ENCODE measurements around the gene UBE2QL1. TPM values are rescaled to one million over a fixed set of nuclear protein-coding genes. Genes with fewer than 3 reads are reported as not detected.

UBE2QL1 gene
- total and polyA plus RNA-seq, 2 donors (not counting 1 experiment from before 2014, with no cell fraction given), result 0.33 to 1.7 TPM

DNA sequence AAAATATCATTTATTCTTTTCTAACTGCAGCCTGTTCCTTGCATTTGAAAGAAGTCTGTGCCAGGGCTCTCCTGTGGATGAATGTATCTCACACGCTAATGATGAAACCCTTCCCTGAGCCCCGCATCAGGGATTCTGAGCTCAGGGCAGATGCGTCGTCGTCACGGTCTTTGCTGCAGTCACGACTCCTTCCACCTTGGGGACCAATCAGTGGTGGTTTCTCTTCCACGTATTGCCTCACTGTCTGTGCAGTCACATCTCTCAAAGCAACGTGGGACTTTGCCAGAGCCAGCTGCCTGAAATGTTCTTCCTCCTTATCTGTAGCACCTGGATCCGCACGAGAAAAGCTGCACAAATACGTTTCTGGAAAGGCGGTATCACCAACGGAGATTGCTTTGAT is 13.9 kb upstream of the UBE2QL1 start:
- Mint-ChIP-seq H3K27ac (no peak overlapping the region), H3K4me3 (no peak overlapping the region), H3K9me3 (ENCODE audit: insufficient read depth) (no peaks in the 10 kb centered on the region), H3K27me3 (peaks cover 43% of the 10 kb centered on the region), H3K4me1 (no peaks in the 10 kb centered on the region)
- Histone ChIP-seq H3K27ac (ENCODE audit: low read length in 2 of 2) (no peak overlapping the region), H3K4me2 (replicated peaks; ENCODE audit: low read depth, low read length, poor library complexity, severe bottlenecking) (no peak overlapping the region), H3K79me2 (ENCODE audit: control insufficient read depth, insufficient read depth, low read length) (no peaks in the 10 kb centered on the region), H3K9ac (ENCODE audit: low read length) (no peak overlapping the region), H4K20me1 (ENCODE audit: control insufficient read depth, insufficient read depth, low read length, poor library complexity, severe bottlenecking) (no peaks in the 10 kb centered on the region), H2AFZ (ENCODE audit: insufficient read depth, low read depth, low read length, poor library complexity, severe bottlenecking) (no peak overlapping the region), H3K4me3 (ENCODE audit: control extremely low read depth in 1 of 5, extremely low read depth in 1 of 5, insufficient read depth in 1 of 5, low read depth in 2 of 5, low read length in 4 of 5) (no peak overlapping the region), H3K36me3 (replicated peaks in 1 of 2; ENCODE audit: control extremely low read depth in 1 of 2, control insufficient read depth in 1 of 2, extremely low read depth in 1 of 2, insufficient read depth in 2 of 2, low read length in 1 of 2) (no peaks in the 10 kb centered on the region), H3K9me3 (ENCODE audit: control extremely low read depth in 1 of 3, control insufficient read depth in 2 of 3, insufficient read depth in 1 of 3, low read length in 2 of 3) (peaks cover 0 to 3% (median 0%) of the 10 kb centered on the region in 3 donors), H3K27me3 (replicated peaks in 1 of 4; ENCODE audit: control extremely low read depth in 1 of 4, control insufficient read depth in 3 of 4, insufficient read depth in 4 of 4, low read length in 3 of 4) (peaks cover 0 to 6% (median 1%) of the 10 kb centered on the region in 4 experiments), H3K4me1 (ENCODE audit: control insufficient read depth in 2 of 2, insufficient read depth in 2 of 2, low read length in 2 of 2) (no peaks in the 10 kb centered on the region)
- WGBS (ENCODE audit: insufficient coverage), result 67% methylated on average over 9 of the region's 14 CpGs
- TF ChIP-seq, protein P1, sequence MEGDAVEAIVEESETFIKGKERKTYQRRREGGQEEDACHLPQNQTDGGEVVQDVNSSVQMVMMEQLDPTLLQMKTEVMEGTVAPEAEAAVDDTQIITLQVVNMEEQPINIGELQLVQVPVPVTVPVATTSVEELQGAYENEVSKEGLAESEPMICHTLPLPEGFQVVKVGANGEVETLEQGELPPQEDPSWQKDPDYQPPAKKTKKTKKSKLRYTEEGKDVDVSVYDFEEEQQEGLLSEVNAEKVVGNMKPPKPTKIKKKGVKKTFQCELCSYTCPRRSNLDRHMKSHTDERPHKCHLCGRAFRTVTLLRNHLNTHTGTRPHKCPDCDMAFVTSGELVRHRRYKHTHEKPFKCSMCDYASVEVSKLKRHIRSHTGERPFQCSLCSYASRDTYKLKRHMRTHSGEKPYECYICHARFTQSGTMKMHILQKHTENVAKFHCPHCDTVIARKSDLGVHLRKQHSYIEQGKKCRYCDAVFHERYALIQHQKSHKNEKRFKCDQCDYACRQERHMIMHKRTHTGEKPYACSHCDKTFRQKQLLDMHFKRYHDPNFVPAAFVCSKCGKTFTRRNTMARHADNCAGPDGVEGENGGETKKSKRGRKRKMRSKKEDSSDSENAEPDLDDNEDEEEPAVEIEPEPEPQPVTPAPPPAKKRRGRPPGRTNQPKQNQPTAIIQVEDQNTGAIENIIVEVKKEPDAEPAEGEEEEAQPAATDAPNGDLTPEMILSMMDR (IDR thresholded peaks at IDR 0.05), result no peak
- TF ChIP-seq EZH2 (IDR thresholded peaks at IDR 0.05; ENCODE audit: borderline replicate concordance, insufficient read depth, low read depth, low read length, poor library complexity, severe bottlenecking), result no peak
- CTCF ChIA-PET, result no interaction called here
- POLR2A ChIA-PET, result no interaction called here
- intact Hi-C loops (cut with micrococcal nuclease), result no loop called here
- DNase-seq (no peak), ATAC-seq (ENCODE audit: low read depth) (no peak)

DNA sequence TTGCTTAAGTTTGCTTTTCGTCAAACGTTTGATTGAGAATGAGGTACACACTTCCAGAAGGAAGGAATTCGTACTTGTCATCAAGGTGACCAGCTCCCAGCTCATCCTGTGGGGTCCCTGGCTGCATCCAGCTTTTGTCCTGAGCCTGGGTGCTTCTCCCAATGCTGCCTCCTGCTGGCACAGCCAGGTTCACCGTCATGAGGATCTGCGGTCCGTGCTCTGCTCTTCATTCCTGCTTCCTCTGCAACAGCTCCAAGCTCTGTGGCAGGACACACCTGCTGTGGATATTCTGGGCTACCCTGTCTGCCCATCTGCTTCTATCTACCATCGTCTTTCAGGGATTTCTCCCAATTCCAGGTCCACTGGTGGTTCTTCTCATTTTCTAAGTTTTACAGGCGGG is 13.3 kb upstream of the UBE2QL1 start:
- Histone ChIP-seq H4K20me1 (ENCODE audit: control insufficient read depth, insufficient read depth, low read length, poor library complexity, severe bottlenecking) (no peaks in the 10 kb centered on the region), H3K4me2 (replicated peaks; ENCODE audit: low read depth, low read length, poor library complexity, severe bottlenecking) (no peak overlapping the region), H3K79me2 (ENCODE audit: control insufficient read depth, insufficient read depth, low read length) (no peaks in the 10 kb centered on the region), H3K27me3 (replicated peaks in 1 of 4; ENCODE audit: control extremely low read depth in 1 of 4, control insufficient read depth in 3 of 4, insufficient read depth in 4 of 4, low read length in 3 of 4) (peaks cover 0 to 6% (median 1%) of the 10 kb centered on the region in 4 experiments), H3K36me3 (replicated peaks in 1 of 2; ENCODE audit: control extremely low read depth in 1 of 2, control insufficient read depth in 1 of 2, extremely low read depth in 1 of 2, insufficient read depth in 2 of 2, low read length in 1 of 2) (no peaks in the 10 kb centered on the region), H3K4me1 (ENCODE audit: control insufficient read depth in 2 of 2, insufficient read depth in 2 of 2, low read length in 2 of 2) (no peaks in the 10 kb centered on the region), H3K4me3 (ENCODE audit: control extremely low read depth in 1 of 5, extremely low read depth in 1 of 5, insufficient read depth in 1 of 5, low read depth in 2 of 5, low read length in 4 of 5) (no peak overlapping the region), H2AFZ (ENCODE audit: insufficient read depth, low read depth, low read length, poor library complexity, severe bottlenecking) (no peak overlapping the region), H3K9ac (ENCODE audit: low read length) (no peak overlapping the region), H3K27ac (ENCODE audit: low read length in 2 of 2) (no peak overlapping the region), H3K9me3 (ENCODE audit: control extremely low read depth in 1 of 3, control insufficient read depth in 2 of 3, insufficient read depth in 1 of 3, low read length in 2 of 3) (peaks cover 0 to 7% (median 0%) of the 10 kb centered on the region in 3 donors)
- Mint-ChIP-seq H3K27ac (no peak overlapping the region), H3K4me3 (no peak overlapping the region), H3K9me3 (ENCODE audit: insufficient read depth) (no peaks in the 10 kb centered on the region), H3K27me3 (peaks cover 43% of the 10 kb centered on the region), H3K4me1 (no peaks in the 10 kb centered on the region)
- DNase-seq (no peak), ATAC-seq (ENCODE audit: low read depth) (no peak)
- TF ChIP-seq, protein P1 (IDR thresholded peaks at IDR 0.05), result no peak
- TF ChIP-seq EZH2 (IDR thresholded peaks at IDR 0.05; ENCODE audit: borderline replicate concordance, insufficient read depth, low read depth, low read length, poor library complexity, severe bottlenecking), result no peak
- ChIA-PET POLR2A (no interaction called here), CTCF (no interaction called here)
- intact Hi-C loops (cut with micrococcal nuclease), result no loop called here
- 29% methylated on average over 4 of the region's 8 CpGs for WGBS (ENCODE audit: insufficient coverage)
